Measurements from ENCODE around the gene FHAD1.

DNA sequence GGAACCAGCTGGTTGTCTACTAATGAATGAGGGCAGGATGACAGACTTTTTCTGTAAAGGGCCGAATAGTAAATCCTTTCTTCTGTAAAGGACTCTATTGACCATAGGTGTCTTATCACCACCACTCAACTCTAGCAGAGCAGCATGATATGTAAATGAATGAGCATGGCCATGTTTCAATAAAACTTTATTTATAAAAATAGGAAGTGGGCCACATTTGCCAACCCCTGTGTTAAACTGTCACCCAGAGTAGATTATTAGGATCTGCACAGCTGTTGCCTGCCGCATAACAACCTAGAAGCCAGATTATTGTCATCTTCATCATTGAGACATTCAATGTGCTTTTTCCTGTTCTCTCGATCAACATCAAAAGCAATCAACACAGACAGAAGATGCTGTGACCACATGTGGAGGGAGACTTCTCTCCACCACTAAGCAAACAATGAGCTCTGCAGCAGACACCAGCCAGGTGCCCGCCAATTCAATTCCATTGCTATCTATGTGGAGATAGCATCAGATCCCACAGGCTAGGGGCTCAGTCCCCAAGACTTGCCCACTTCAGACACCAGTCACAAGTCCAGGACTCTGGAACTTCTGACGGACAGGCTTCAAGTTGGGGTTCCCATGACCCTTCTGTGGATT, 155.9 kb downstream of the FHAD1 start:
- TF ChIP-seq, protein P1, sequence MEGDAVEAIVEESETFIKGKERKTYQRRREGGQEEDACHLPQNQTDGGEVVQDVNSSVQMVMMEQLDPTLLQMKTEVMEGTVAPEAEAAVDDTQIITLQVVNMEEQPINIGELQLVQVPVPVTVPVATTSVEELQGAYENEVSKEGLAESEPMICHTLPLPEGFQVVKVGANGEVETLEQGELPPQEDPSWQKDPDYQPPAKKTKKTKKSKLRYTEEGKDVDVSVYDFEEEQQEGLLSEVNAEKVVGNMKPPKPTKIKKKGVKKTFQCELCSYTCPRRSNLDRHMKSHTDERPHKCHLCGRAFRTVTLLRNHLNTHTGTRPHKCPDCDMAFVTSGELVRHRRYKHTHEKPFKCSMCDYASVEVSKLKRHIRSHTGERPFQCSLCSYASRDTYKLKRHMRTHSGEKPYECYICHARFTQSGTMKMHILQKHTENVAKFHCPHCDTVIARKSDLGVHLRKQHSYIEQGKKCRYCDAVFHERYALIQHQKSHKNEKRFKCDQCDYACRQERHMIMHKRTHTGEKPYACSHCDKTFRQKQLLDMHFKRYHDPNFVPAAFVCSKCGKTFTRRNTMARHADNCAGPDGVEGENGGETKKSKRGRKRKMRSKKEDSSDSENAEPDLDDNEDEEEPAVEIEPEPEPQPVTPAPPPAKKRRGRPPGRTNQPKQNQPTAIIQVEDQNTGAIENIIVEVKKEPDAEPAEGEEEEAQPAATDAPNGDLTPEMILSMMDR (IDR thresholded peaks at IDR 0.05), result no peak
- no peak for TF ChIP-seq POLR2A (IDR thresholded peaks at IDR 0.05; ENCODE audit: low read depth)

Data from esophagus muscularis mucosa (tissue), 3 donors.